ENCODE results near the gene COL16A1.

GRCh38 chr1:31672986-31673385, 30.8 kb downstream of the COL16A1 start:
- TF ChIP-seq, protein P1, sequence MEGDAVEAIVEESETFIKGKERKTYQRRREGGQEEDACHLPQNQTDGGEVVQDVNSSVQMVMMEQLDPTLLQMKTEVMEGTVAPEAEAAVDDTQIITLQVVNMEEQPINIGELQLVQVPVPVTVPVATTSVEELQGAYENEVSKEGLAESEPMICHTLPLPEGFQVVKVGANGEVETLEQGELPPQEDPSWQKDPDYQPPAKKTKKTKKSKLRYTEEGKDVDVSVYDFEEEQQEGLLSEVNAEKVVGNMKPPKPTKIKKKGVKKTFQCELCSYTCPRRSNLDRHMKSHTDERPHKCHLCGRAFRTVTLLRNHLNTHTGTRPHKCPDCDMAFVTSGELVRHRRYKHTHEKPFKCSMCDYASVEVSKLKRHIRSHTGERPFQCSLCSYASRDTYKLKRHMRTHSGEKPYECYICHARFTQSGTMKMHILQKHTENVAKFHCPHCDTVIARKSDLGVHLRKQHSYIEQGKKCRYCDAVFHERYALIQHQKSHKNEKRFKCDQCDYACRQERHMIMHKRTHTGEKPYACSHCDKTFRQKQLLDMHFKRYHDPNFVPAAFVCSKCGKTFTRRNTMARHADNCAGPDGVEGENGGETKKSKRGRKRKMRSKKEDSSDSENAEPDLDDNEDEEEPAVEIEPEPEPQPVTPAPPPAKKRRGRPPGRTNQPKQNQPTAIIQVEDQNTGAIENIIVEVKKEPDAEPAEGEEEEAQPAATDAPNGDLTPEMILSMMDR (IDR thresholded peaks at IDR 0.05 in 4 of 5, conservative IDR thresholded peaks at IDR 0.05 in 1 of 5), result no peak
- no peak for TF ChIP-seq POLR2A (IDR thresholded peaks at IDR 0.05)

All from gastrocnemius medialis (tissue), 4 donors.